ENCODE results near the gene CEP128.

GRCh38 chr14:80901260-80901659, 40.3 kb downstream of the CEP128 start:
- no peak for TF ChIP-seq POLR2A (IDR thresholded peaks at IDR 0.05; ENCODE audit: low read length)
- TF ChIP-seq GATA1 (IDR thresholded peaks at IDR 0.05; ENCODE audit: low read depth, low read length), result no peak

All from erythroblast (primary cell).